IPS-NIHi11 (cell line): Measurements from ENCODE around the gene RLN3.
A peak's percentile ranks its signal among the peaks of the same experiment; 100 is the strongest.
"Not testable (repeated sequence)": the region's sequence is repeated elsewhere in the genome, so short reads cannot be mapped to it uniquely, and the experiment has no call there.

Experiments used
- DNase-seq: peaks from one replicate; pipeline ENCODE4 v3.0.0; 2012; ENCODE audit warnings: mixed read lengths, low spot score

Gene RLN3

DNA sequence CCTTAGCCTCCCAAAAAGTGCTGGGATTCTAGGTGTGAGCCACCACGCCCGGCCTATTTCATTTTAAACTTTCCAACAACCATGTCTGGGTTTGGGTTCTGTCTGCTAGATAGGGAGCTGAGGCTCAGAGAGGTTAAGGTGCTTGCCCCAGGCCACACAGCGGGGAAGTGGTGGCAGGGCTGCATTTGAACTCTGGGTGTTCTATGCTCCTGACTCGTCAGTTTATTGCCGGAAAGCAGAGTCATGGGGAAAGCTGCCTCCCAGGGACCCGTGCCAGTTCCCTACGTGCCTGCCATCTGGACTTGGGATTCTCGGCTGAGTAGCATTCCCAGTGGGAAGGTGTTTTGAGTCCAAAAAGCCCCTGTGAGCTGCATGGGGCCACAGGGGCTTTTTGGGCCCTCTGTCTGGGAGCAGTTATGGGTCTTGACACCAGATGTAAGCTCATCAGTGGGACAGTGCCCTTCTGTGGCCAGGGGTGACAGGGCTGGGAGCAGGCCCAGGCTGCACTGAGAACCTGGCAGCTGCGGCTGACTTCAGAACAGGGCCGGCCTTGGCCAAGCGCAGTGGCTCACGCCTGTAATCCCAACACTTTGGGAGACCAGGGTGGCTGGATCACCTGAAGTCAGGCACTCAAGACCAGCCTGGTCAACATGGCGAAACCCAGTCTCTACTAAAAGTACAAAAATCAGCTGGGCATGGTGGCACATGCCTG lies 32.8 kb upstream of the RLN3 start:
- DNase-seq = no peak

DNA sequence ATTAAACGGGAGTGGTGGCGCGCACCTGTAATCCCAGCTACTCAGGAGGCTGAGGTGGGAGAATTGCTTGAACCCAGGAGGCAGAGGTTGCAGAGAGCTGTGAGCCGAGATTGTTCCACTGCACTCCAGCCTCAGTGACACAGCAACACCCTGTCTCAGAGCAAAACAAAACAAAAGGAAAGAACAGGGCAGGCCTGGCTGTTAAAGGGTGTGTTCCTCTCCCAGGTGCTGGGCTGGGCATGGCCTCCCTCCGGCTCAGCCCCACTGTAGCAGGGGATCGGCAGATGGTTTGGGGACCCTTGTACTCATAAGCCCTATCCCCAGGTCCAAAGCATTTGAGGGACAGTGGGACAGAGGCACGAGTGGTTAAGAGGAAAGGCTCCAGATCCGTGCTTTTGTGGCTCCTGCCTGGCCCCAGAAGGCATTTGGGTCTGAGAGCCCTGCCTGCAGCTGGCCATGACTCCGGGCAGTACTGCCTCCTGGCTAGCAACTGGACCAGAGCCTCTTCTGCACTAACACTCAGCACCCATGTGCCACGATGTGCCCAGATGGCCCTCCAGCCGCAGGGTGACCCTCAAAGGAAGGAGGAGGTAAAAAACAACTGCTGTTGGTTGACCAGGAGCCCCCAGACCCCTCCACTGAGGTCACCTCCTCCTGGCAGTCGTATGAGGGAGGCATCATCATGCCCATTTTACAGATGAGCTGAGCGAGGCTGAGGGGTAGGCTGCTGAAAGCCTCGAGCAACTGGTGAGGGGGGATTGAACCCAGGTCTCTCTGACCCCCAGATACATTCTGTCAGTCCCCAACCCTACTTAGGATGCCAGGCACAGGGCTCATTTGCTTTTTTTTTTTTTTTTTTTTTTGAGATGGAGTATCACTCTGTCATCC lies 31.8 kb upstream of the RLN3 start:
- DNase-seq = peak; percentile 3

DNA sequence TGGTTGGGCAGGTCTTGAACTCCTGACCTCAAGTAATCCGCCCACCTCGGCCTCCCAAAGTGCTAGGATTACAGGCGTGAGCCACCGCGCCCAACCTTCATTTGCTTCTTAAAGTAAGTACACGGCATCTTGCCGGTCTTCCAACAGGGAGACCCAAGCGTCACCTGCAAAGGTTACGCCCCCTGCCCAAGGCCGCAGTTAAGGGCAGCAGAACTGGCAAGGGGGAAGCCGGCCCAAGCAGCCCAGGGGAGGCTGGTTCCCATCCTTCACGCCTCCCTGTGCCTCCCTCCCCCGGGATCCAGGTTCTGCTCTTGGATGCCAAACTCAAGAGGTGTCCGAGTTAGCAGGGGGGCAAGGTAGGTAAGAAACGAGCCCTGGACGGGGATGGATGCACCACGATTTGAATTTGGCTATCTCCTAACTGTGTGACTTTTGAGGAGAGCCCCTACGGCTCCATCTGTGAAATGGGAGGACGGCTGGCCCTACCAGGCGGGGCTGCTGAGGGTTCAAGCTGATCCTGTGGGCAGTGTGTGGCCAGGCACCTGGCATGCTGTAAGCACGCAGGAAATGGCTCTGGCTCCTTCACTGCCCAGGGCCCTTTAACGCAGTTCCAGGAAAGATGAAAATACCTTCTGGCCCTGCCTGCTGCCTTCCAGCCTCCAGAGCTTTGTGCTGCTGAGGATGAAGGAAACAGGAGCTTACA lies 30.9 kb upstream of the RLN3 start:
- DNase-seq = no peak

DNA sequence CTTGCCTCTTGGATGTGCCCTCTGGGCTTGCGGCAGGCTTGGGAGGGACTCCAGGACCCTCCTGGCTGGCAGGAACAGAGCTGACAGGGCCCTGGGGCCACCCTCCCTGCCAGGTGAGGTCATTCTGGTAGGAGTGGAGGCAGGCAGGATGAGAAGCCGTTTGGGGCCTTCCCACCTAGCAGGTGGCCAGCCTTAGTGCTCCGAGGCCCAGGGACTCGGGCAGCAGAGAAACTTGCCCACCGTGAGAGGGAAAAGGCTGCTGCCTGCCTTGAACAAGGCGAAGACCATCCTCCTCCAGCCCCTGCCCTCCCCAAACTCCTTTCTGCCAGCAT lies 30.4 kb upstream of the RLN3 start:
- DNase-seq = peak; percentile 4

DNA sequence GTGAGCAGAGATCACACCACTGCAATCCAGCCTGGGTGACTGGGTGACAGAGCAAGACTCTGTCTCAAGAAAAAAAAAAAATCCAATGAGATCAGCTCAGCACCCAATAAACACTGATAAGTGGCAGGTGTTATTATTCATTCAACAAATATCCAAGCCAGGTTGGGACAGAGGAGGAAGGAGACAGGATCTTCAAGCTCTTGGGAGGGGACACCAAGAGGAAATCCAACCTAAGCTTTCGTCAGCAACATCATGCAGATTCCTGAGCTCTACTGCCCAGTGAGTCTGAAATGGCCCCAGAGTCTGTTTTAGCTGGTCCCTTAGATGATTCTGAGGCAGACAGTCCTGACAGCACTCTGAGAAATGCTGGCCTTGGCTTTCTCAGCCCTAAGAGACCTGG lies 29.5 kb upstream of the RLN3 start:
- no peak for DNase-seq

DNA sequence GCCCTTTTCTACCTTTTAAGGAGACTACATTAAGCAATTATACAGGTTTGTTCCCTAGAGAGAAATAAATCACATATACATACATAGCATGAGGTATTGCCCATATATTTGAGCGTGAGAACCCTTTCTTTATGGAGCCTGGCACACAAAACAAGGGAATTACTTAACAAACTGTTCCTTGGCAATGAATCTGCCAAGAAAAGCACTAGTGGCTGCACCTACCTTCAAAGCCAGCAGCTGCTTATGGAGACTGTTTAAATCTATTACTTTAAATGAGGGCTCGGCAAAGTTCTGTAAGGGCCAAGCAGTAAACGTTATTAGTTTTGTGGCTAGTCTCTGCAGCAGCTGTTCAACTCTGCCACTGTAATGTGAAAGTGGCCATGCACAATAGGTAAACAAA lies 28.9 kb upstream of the RLN3 start:
- no peak for DNase-seq

DNA sequence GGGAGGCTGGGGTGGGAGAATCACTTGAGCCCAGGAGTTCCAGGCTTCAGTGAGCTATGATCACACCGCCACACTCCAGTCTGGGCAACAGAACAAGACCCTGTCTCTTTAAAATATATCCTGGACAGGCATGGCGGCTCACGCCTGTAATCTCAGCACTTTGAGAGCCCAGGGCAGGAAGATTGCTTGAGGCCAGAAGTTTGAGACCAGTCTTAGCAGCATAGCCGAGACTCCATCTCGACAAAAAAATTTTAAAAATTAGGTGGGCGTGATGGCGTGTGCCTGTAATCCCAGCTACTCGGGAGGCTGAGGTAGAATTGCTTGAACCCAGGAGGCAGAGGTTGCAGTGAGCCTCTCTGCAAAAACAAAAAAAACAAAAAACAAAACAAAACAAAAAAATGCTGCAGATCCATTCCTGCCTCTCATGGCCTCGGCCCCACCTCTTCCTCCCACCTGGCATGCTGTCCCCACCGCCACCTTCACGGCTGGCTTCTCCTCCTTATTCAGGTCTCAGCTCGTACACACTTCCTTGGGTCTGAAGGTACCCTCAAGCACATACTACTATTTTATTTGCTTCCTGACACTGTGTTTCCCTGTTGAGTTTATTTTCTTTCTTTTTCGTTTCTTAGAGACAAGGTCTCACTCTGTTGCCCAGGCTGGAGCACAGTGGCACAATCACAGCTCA lies 27.1 kb upstream of the RLN3 start:
- DNase-seq = no peak

DNA sequence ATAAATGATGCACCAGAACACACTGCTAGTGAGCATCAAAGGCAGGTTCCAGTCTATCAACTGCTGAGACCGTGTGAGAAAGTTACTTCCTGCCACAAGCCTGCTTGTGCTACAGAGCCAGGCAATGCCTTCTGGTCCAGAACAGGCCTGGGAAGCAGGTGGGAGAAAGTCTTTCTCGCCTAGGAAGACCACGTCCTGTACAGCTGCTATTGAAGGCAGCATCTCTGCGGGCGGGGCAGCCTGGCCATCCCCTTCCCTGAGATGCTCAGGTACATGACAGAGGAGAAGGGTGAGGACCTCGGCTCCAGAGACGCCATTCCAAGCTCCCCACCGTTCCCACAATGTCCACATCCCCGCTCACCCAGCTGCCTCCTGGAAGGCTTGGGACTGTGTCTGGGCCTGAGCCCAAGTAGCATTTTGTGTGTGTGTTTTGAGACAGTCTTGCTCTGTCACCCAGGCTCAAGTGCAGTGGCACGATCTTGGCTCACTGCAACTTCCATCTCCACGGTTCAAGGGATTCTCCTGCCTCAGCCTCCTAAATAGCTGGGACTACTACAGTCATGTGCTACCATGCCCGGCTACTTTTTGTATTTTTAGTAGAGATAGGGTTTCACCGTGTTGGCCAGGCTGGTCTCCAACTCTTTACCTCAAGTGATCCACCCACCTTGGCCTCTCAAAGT lies 25.2 kb upstream of the RLN3 start:
- DNase-seq = no peak

DNA sequence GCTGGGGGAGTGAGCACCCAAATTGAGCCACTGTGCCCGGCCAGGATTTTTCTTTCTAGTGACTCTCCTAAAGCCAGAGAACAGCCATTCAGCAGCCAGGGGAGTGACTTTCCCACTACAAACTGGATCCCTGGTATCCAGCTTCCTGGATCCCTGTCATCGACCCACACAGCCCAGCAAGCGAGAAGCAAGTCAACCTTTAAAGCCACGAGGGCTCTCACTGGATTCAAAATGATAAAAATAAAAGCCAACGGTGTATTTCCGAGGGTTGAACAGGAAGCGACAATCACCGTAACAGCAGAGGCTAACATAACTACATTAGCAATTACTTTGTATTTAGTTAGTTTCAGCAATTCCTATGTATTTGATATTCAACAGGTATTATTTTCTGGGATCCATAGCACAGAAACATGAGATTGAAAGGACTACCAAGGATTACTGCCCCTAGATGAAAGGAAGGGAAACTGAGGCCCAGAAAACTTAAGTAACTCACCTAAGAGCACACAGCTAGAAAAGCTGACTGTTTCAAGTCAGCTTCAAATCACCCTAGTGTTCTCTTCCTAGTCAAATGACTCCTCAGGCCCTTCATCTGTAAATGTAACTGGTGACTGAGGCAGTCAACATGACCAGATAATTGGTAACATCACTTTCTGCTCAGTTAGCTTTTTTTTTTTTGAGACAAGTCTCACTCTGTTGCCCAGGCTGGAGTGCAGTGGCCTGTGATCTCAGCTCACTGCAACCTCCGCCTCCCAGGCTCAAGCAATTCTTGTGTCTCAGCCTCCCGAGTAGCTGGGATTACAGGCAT lies 24.5 kb upstream of the RLN3 start:
- no peak for DNase-seq

DNA sequence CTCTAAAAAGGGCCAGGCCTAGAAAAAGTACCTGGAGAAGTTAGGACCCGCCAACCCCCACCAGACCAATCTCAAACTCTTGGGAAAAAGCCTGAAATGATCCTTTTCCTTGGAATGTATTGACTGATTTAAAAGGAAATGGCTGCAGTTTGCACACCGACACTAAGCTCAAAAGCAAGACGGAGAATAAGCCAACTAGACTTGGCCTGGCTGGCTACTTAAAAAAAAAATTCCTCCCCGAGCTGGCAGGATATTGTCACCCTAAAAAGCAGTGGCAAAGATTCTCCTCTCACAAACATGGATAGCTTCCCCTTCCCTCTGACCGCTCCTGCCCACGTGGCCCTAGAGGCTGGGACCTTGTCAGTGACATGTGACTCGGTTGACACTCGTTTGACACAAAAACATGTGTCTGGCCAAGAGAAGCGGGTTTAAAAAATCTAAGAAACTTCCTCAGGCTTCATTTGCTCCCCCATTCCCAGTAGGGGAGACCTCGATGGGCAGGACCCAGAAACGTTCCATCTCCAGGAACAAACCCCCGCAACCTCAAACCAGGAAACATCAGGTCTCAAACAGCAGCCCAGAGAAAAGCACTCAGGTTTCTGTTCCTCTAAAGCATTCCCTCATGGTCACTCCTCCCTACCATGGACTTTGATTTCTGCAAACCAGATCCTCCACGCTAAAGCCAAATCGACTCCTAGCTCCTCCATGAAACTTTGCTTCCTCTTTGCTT lies 23.2 kb upstream of the RLN3 start:
- no peak for DNase-seq

DNA sequence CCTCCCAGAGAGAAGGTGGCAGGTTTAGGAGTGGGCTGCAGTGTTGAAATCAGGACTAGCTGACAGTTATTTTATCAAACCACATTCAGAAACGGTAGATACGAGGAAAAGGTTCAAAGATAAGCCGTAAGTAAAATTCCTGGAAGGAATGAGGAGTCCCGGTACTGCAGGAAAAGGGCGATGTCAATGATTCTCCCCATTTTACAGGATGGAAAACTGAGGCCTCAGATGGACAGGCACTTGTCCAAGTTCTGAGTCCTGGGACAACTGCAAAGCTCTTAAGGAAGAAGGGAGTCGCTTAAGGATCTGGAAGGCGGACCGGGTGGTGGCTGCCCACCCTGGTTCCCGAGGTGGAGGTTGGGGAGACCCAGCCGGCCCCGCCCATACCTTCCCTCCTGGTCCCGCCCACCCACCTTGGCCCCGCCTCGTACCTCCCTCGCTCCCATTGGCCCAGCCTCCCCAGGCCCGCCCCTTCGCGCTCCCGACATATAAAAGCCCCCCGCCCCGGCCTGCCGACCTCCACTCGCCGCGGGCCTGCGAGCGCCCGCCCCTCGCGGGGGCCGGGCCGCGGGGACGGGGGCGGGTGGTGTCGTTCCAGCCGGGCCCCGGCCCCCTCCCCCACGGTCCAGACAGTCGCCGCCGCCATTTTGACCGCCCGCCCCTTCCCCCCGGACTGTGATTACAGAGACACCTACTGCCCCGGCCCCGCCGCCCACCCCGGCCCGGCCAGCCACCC lies 22.4 kb upstream of the RLN3 start:
- peak; percentile 87 for DNase-seq

DNA sequence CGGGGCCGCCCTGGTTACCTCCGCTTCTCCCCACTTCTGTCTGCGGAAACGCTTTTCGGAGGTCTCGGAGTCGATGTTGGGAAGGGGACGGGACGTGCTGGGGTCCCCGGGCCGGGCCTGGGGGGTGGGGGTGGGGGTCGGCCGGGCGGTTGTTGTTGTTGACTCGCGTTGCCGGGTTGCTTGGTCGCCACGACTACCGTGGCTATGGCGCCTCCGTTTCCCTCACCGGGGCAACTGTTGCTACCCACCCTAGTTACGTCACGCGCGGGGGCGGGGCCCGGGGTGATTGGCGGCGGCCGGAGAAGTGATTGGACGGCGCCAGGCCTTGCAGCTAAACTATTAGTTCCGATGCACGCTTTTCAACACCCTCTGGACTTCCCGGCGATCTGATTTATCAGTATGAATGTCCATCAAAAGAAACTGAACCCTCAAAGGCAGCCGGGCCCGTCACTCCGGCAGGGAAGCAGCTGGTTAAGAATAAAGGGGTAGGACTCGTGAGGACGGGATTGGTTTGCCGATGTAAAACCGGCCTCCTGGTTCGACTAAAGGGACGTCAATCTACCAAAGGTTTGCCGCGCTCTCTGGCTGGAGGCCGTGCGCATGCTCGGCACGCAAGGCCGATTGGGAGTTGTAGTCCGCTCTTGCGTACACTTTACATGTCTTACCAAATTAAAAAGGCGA lies 21.7 kb upstream of the RLN3 start, which contains the start of gene RFX1:
TSS of gene RFX1 (minus strand) at position 236 of the 681 bp plus-strand sequence. CDS start 12,477 bp downstream, outside the sequence.
- peak; percentile 85 for DNase-seq

DNA sequence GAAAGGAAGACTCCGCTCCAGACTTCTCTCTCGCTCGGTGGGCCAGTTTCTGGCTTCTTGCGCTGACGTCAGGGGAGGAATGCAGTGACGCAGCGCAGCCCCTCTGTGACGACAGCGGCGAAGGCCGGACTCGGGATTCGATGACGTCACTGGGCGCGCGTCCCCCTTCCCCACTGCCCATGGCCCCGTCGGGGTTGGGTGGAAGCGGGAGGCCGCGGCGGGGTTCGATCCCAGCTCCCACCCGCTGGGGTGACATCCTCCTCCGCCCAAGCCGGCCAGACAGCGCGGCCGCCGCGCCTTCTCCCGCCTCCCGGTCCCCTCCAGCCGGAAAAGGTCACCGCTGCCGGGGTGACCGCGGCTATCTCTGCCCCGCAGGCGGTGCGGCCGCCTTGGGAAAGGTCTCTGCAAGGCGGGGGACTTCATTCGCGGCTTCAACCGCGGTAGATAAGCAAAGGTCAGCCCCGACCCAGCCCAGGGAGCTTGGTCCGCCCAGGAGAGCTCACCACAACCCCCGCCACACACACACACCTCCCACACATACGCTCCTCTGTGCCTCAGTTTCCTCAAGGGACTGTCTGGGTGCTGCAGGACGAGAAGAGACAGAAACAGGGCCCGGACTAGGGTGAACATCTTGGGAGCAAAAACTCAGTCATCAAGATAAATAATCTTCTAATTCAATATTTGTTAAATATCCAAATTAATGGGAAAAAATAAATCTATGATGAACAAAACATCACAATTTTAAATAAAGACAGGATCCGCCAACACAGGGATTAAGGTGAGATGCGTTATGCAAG lies 21.0 kb upstream of the RLN3 start:
- DNase-seq = peak; percentile 84

DNA sequence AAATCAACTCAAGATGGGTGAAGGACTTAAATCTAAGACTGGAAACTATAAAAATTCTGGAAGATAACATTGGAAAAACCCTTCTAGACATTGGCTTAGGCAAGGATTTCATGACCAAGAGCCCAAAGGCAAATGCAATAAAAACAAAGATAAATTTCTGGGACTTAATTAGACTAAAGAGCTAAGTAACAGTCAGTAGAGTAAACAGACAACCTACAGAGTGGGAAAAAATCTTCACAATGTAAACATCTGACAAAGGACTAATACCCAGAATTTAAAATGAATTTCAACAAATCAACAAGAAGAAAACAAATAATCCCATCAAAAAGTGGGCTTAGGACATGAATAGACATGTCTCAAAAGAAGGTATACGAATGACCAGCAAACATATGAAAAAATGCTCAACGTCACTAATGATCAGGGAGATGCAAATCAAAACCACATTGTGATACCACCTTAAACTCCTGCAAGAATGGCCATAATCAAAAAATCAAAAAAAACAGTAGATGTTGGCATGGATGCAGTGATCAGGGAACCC lies 15.5 kb upstream of the RLN3 start:
- DNase-seq = no peak

DNA sequence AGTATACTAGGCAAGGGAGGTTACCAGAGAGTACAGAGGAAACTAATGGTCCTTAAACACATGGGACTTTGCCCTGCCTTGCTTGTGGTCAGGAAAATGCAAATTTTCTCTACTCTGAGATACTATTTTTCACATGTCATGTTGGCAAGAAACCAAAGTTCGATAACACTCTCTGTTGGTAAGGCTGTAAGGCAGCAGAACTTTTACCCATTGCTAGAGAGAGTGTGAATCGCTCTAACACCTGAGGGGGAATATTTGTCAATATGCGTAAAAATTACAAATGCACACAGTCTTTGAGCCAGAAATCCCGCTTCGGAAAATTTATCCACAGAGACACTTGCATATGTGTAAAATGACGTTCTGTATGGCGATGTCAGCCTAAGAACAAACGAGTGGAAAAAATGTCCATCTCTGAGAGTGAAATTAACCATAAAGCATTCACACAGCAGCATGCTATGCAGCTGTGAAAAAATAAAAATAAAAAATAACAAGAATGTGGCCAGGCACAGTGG lies 12.4 kb upstream of the RLN3 start:
- DNase-seq = no peak

DNA sequence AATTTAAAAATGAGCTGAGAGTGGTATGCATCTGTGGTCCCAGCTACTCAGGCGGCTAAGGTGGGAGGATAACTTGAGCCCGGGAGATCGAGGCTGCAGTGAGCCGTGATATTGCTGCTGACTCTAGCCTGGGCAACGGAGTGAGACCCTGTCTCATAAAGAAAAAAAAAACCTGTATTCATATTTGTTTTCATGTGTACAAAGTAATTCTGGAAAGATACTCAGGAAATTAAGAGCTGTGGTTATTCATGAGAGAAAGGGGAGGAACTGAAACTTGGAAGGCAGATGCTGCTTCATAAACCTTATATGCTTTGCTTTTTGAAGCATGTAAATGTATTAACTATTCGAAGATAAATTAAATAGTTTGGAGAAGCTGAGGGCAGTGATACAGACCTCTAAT lies 8.8 kb upstream of the RLN3 start:
- no peak for DNase-seq

DNA sequence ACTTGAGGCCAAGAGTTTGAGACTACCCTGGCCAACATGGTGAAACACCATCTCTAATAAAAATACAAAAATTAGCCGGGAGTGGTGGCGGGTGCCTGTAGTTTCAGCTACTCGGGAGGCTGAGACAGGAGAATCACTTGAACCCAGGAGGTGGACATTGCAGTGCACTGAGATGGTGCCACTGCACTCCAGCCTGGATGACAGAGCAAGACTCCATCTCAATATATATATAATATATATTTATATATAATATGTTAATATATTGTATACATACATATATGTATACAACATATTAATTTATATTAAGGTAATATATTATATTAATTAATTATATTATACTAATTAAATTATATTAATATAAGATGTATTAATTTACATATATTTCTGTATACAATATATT lies 8.2 kb upstream of the RLN3 start:
- not testable (repeated sequence) for DNase-seq
